Hepatocyte (in vitro differentiated cells): ENCODE data around the gene HDAC5. TPM values are rescaled to one million over a fixed set of nuclear protein-coding genes. Genes with fewer than 3 reads are reported as not detected.
A peak's percentile ranks its signal among the peaks of the same experiment; 100 is the strongest.

Experiments
- DNase-seq: peaks from one replicate; pipeline ENCODE4 v3.0.0-alpha.2; 2016; ENCODE audit warnings: low spot score
- H2AFZ ChIP-seq: fragments of 200-600 bp; sonication (generic); 2 replicates; pipeline ENCODE4 v1.6.0; 2016; ENCODE audit warnings: antibody characterized with exemption, mild to moderate bottlenecking
- H3K27ac ChIP-seq: fragments of 200-600 bp; sonication (generic); 2 replicates; pipeline ENCODE4 v1.5.1; 2016; ENCODE audit warnings: mild to moderate bottlenecking
- H3K27me3 ChIP-seq: fragments of 200-600 bp; sonication (generic); 2 replicates; pipeline ENCODE4 v1.6.1; 2016
- H3K36me3 ChIP-seq: fragments of 200-600 bp; sonication (generic); replicated peaks from 2 replicates; pipeline ENCODE4 v1.5.1; 2016; ENCODE audit warnings: low read depth; ENCODE audit not compliant: insufficient read depth
- H3K4me1 ChIP-seq: fragments of 200-600 bp; sonication (generic); 2 replicates; pipeline ENCODE4 v1.5.1; 2016; ENCODE audit warnings: mild to moderate bottlenecking, moderate library complexity; ENCODE audit not compliant: insufficient read depth
- H3K4me2 ChIP-seq: fragments of 200-600 bp; sonication (generic); 2 replicates; pipeline ENCODE4 v1.6.0; 2016
- H3K4me3 ChIP-seq: fragments of 200-600 bp; sonication (generic); 2 replicates; pipeline ENCODE4 v1.5.1; 2016; ENCODE audit warnings: mild to moderate bottlenecking
- H3K79me2 ChIP-seq: fragments of 200-600 bp; sonication (generic); 2 replicates; pipeline ENCODE4 v1.6.0; 2017; ENCODE audit warnings: mild to moderate bottlenecking
- H3K9me2 ChIP-seq: fragments of 200-600 bp; sonication (generic); replicated peaks from 2 replicates; pipeline ENCODE4 v1.6.0; 2017; ENCODE audit warnings: mild to moderate bottlenecking; ENCODE audit not compliant: insufficient read depth
- H3K9me3 ChIP-seq: fragments of 200-600 bp; sonication (generic); 2 replicates; pipeline ENCODE4 v1.5.1; 2016; ENCODE audit warnings: low read depth, mild to moderate bottlenecking
- H4K20me1 ChIP-seq: fragments of 200-600 bp; sonication (generic); 2 replicates; pipeline ENCODE4 v1.6.0; 2016; ENCODE audit warnings: mild to moderate bottlenecking; ENCODE audit not compliant: insufficient read depth, poor library complexity, severe bottlenecking
- EZH2 ChIP-seq: fragments of 200-600 bp; sonication (generic); IDR thresholded peaks from 2 replicates; pipeline ENCODE4 v1.6.1; 2016; ENCODE audit warnings: antibody characterized with exemption, mild to moderate bottlenecking, borderline replicate concordance
- EZH2phosphoT487 ChIP-seq: fragments of 200-600 bp; sonication (generic); IDR thresholded peaks from one replicate; pipeline ENCODE4 v1.6.1; 2018; ENCODE audit warnings: antibody characterized with exemption, mild to moderate bottlenecking, low read depth, moderate library complexity; ENCODE audit not compliant: unreplicated experiment, severe bottlenecking
- WGBS: methylation state at CpG from one replicate; pipeline ENCODE4 v1.1.6; 2016; ENCODE audit warnings: low lambda C conversion rate; ENCODE audit errors: missing lambda C conversion rate; 5-methylcytosine and 5-hydroxymethylcytosine counted together
- polyA plus RNA-seq: library from polyadenylated mRNA; unstranded; fragments of >200 nt; fragmentation: Nextera tagmentation; extraction: Ambion mirVana; gene quantifications from 2 replicates; pipeline ENCODE4 v1.2.1, GENCODE V29; 2016
- total RNA-seq: library from RNA; depleted of rRNA; stranded (reverse); fragments of >200 nt; gene quantifications from 2 replicates; pipeline ENCODE4 v1.2.3, GENCODE V29; 2014
- TF ChIP-seq, protein P1 (sequence below): fragments of 200-600 bp; sonication (generic); IDR thresholded peaks from 2 replicates; pipeline ENCODE4 v1.5.1; 2016; ENCODE audit warnings: antibody characterized with exemption, mild to moderate bottlenecking; ENCODE audit not compliant: poor library complexity

HDAC5 gene
- total and polyA plus RNA-seq, 2 experiments from 2014 or later = 33.9 to 42.7 TPM

DNA sequence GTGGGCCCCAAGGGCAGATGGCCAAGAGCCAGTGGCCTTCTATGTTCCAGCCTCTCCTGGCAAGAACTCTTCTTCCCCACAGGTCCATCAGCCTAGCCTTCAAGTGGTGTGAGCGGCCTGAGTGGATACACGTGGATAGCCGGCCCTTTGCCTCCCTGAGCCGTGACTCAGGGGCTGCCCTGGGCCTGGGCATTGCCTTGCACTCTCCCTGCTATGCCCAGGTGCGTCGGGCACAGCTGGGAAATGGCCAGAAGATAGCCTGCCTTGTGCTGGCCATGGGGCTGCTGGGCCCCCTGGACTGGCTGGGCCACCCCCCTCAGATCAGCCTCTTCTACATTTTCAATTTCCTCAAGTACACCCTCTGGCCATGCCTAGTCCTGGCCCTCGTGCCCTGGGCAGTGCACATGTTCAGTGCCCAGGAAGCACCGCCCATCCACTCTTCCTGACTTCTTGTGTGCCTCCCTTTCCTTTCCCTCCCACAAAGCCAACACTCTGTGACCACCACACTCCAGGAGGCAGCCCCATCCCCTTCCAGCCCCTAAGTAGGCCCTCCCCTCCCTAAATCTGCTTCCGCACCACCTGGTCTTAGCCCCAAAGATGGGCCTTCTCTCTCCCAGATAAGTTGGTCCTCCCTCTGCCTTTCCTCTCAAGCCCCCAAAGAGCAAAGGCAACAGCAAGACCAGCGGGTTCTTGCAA, 47.7 kb downstream of the HDAC5 start:
- no peak for DNase-seq
- H3K4me1 ChIP-seq = peaks cover 22% of the 10 kb centered on the region
- no peak overlapping the region for H3K4me3 ChIP-seq
- H4K20me1 ChIP-seq = no peaks in the 10 kb centered on the region
- no peaks in the 10 kb centered on the region for H3K9me3 ChIP-seq
- 98% methylated on average over 9 of the region's 10 CpGs for WGBS
- TF ChIP-seq EZH2 (no peak), EZH2phosphoT487 (no peak)
- TF ChIP-seq, protein P1, sequence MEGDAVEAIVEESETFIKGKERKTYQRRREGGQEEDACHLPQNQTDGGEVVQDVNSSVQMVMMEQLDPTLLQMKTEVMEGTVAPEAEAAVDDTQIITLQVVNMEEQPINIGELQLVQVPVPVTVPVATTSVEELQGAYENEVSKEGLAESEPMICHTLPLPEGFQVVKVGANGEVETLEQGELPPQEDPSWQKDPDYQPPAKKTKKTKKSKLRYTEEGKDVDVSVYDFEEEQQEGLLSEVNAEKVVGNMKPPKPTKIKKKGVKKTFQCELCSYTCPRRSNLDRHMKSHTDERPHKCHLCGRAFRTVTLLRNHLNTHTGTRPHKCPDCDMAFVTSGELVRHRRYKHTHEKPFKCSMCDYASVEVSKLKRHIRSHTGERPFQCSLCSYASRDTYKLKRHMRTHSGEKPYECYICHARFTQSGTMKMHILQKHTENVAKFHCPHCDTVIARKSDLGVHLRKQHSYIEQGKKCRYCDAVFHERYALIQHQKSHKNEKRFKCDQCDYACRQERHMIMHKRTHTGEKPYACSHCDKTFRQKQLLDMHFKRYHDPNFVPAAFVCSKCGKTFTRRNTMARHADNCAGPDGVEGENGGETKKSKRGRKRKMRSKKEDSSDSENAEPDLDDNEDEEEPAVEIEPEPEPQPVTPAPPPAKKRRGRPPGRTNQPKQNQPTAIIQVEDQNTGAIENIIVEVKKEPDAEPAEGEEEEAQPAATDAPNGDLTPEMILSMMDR = no peak
- H3K27ac ChIP-seq = no peak overlapping the region
- no peaks in the 10 kb centered on the region for H3K27me3 ChIP-seq
- H3K36me3 ChIP-seq = no peaks in the 10 kb centered on the region
- peaks cover 28% of the 10 kb centered on the region for H3K79me2 ChIP-seq
- no peak overlapping the region for H3K4me2 ChIP-seq
- no peak overlapping the region for H2AFZ ChIP-seq
- H3K9me2 ChIP-seq = no peaks in the 10 kb centered on the region

DNA sequence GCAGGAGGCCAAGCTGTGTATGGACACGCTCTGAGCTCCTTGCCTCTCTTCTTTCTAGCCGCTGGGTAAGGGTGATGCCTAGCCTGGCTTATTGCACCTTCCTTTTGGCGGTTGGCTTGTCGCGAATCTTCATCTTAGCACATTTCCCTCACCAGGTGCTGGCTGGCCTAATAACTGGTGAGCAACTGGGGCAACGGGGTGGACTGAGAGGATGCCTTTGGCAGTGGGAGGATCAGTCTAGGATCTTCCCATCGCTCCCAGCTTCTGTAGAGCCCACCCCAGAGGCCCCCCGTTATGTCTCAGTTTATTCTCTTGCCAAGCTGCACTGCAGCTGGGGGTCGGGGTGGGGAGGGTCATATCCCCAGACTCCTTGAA, 48.5 kb downstream of the HDAC5 start:
- DNase-seq = no peak
- TF ChIP-seq EZH2 = no peak
- Histone ChIP-seq H4K20me1 (no peaks in the 10 kb centered on the region), H3K4me1 (peaks cover 25% of the 10 kb centered on the region), H3K4me3 (no peak overlapping the region), H3K79me2 (peaks cover 28% of the 10 kb centered on the region), H3K36me3 (no peaks in the 10 kb centered on the region), H3K27ac (no peak overlapping the region), H3K4me2 (no peak overlapping the region), H3K27me3 (no peaks in the 10 kb centered on the region), H2AFZ (no peak overlapping the region), H3K9me2 (no peaks in the 10 kb centered on the region), H3K9me3 (no peaks in the 10 kb centered on the region)
- 99% methylated on average over 9 of the region's 9 CpGs for WGBS

DNA sequence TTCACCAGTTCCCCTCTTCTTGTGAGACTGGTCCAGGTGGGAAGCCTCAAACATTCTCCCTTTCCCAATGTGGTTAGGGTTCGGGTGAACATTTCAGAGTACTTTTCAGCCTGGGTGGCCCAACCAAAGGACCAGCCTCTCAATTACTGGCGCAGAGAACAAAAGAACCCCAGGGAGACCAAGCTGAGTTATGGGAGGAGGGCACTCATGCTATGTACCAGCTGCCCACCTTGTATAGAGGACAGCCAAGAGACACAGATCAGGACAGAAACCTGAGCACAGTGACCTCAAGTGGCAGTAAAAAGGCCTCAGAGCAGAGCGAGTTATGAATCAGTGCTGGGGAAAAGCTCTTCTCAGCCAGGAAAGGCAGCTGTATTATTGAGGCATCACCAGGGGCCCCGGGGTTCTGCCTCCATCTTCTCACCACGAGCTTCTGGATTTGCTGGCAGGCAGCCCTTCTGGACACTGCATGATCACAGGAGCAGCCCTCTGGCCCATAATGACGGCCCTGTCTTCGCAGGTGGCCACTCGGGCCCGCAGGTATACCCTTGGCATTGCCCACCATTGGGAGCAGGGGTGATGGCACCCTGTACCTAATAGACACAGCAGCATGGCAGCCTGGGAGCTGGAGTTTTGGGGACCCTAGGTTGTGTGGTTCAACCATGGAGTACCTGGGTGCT, 49.1 kb downstream of the HDAC5 start:
- Histone ChIP-seq H3K4me2 (no peak overlapping the region), H2AFZ (no peak overlapping the region), H3K9me2 (no peaks in the 10 kb centered on the region), H4K20me1 (no peaks in the 10 kb centered on the region), H3K27ac (no peak overlapping the region), H3K4me1 (peaks cover 29% of the 10 kb centered on the region), H3K79me2 (peaks cover 28% of the 10 kb centered on the region), H3K9me3 (no peaks in the 10 kb centered on the region), H3K4me3 (no peak overlapping the region), H3K27me3 (no peaks in the 10 kb centered on the region), H3K36me3 (no peaks in the 10 kb centered on the region)
- WGBS = 93% methylated on average over 9 of the region's 9 CpGs
- no peak for DNase-seq
- TF ChIP-seq, protein P1 = no peak
- TF ChIP-seq EZH2phosphoT487 = no peak
- TF ChIP-seq EZH2 = no peak

DNA sequence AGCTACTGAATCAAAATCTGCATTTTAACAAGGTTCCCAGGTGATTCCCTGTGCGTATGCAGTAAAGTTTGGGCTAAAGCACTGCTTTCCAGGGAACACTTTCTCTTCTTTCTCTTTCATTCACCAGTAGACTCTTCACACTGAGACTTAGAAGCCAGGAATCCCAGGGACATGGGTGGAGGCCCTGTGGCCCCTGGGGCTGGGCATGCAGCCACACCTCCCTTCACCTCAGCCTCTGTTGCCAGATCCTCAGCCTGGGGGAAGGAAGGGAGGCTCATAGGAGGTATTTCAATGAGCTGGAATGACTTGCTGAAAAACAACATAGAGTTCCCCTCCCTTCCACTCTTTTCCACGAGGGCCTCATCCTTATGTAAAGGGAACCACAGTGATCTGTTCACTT, 51.7 kb downstream of the HDAC5 start:
- peaks cover 31% of the 10 kb centered on the region for H3K79me2 ChIP-seq
- H4K20me1 ChIP-seq = no peaks in the 10 kb centered on the region
- no peaks in the 10 kb centered on the region for H3K36me3 ChIP-seq
- H3K4me1 ChIP-seq = peaks cover 32% of the 10 kb centered on the region
- no peak for DNase-seq
- peak overlapping the region; percentile 34 for H3K4me3 ChIP-seq
- no peak overlapping the region for H2AFZ ChIP-seq
- WGBS = 35% methylated on average over 2 of the region's 2 CpGs
- H3K27me3 ChIP-seq = no peaks in the 10 kb centered on the region
- no peaks in the 10 kb centered on the region for H3K9me3 ChIP-seq
- peak overlapping the region; percentile 76 for H3K4me2 ChIP-seq
- H3K27ac ChIP-seq = peak overlapping the region; percentile 96
- TF ChIP-seq EZH2phosphoT487 (no peak), EZH2 (no peak)
- TF ChIP-seq, protein P1 = no peak
- no peaks in the 10 kb centered on the region for H3K9me2 ChIP-seq
